ENCODE results near the gene TMEM154.
"Not testable (repeated sequence)": the region's sequence is repeated elsewhere in the genome, so short reads cannot be mapped to it uniquely, and the experiment has no call there.

Gene TMEM154

GRCh38 chr4:152665691-152666395 is 14.0 kb downstream of the TMEM154 start:
- DNase-seq, result no peak

- DNase-seq, result not testable (repeated sequence)
Observed at GRCh38 chr4:152664067-152664378, 15.8 kb downstream of the TMEM154 start.

- no peak for DNase-seq
Observed at GRCh38 chr4:152663203-152664066, 16.4 kb downstream of the TMEM154 start.

- DNase-seq, result no peak
Observed at GRCh38 chr4:152661649-152662048, 18.1 kb downstream of the TMEM154 start.

- DNase-seq, result no peak
Observed at GRCh38 chr4:152660526-152660925, 19.3 kb downstream of the TMEM154 start.

- no peak for DNase-seq
Observed at GRCh38 chr4:152659806-152660205, 20.0 kb downstream of the TMEM154 start.

- DNase-seq, result no peak
Observed at GRCh38 chr4:152657657-152658056, 22.1 kb downstream of the TMEM154 start.

GRCh38 chr4:152655272-152656129 is 24.3 kb downstream of the TMEM154 start:
- DNase-seq, result no peak

- DNase-seq, result no peak
Observed at GRCh38 chr4:152652102-152652501, 27.7 kb downstream of the TMEM154 start.

- no peak for DNase-seq
Observed at GRCh38 chr4:152651473-152652060, 28.2 kb downstream of the TMEM154 start.

- no peak for DNase-seq
Observed at GRCh38 chr4:152646221-152646620, 33.6 kb downstream of the TMEM154 start.

GRCh38 chr4:152644130-152644529 is 35.7 kb downstream of the TMEM154 start:
- no peak for DNase-seq

- DNase-seq, result peak; percentile 25
Observed at GRCh38 chr4:152643153-152644035, 36.4 kb downstream of the TMEM154 start.

- peak; percentile 46 for DNase-seq
Observed at GRCh38 chr4:152640058-152640921, 39.5 kb downstream of the TMEM154 start.

GRCh38 chr4:152635851-152636250 is 43.9 kb downstream of the TMEM154 start:
- no peak for DNase-seq

GRCh38 chr4:152634110-152634760 is 45.6 kb downstream of the TMEM154 start:
- DNase-seq, result no peak

GRCh38 chr4:152633118-152633517 is 46.7 kb downstream of the TMEM154 start:
- DNase-seq, result no peak

GRCh38 chr4:152630324-152630723 is 49.5 kb downstream of the TMEM154 start:
- DNase-seq, result no peak

- DNase-seq, result no peak
Observed at GRCh38 chr4:152629908-152630307, 49.9 kb downstream of the TMEM154 start.

GRCh38 chr4:152628128-152628527 is 51.7 kb downstream of the TMEM154 start:
- DNase-seq, result no peak

Measured in CD4-positive, alpha-beta T cell treated with Interleukin-4 for 4 hours (primary cell).